Liver (tissue), 9 donors: ENCODE data around the gene WWC1. TPM values are rescaled to one million over a fixed set of nuclear protein-coding genes. Genes with fewer than 3 reads are reported as not detected.

Experiments used
- DNase-seq: peaks from one replicate; pipeline ENCODE4 v3.0.0-alpha.2; 2017; ENCODE audit warnings: low spot score
- H3K27ac ChIP-seq, 2 donors: one replicate each; pipeline ENCODE4 v1.7.0; 2013; ENCODE audit warnings: inconsistent platforms in 2 of 2, low read length in 2 of 2, control low read depth in 1 of 2, low read depth in 1 of 2, mild to moderate bottlenecking in 1 of 2
- H3K27me3 ChIP-seq, 4 donors: one replicate each; pipeline versions ENCODE4 v1.6.1 to v1.7.0; 2013; ENCODE audit warnings: low read length in 3 of 4, inconsistent platforms in 1 of 4, mild to moderate bottlenecking in 1 of 4, moderate library complexity in 1 of 4; ENCODE audit not compliant: control insufficient read depth in 4 of 4, insufficient read depth in 4 of 4
- H3K36me3 ChIP-seq, 4 donors: one replicate each; pipeline versions ENCODE4 v1.6.1 to v1.7.0; 2013; ENCODE audit warnings: low read length in 3 of 4, mild to moderate bottlenecking in 3 of 4, low read depth in 1 of 4, moderate library complexity in 1 of 4; ENCODE audit not compliant: control insufficient read depth in 4 of 4, insufficient read depth in 3 of 4
- H3K4me1 ChIP-seq, 4 donors: one replicate each; pipeline versions ENCODE4 v1.6.1 to v1.7.0; 2013; ENCODE audit warnings: low read length in 3 of 4, mild to moderate bottlenecking in 3 of 4, moderate library complexity in 1 of 4; ENCODE audit not compliant: control insufficient read depth in 4 of 4, insufficient read depth in 4 of 4
- H3K4me3 ChIP-seq, 3 donors: one replicate each; pipeline versions ENCODE4 v1.6.1 to v1.7.0; 2013; ENCODE audit warnings: low read length in 3 of 3, control low read depth in 1 of 3, low read depth in 1 of 3, mild to moderate bottlenecking in 1 of 3
- H3K9ac ChIP-seq, 2 donors: one replicate each; pipeline ENCODE4 v1.7.0; 2013; ENCODE audit warnings: low read length in 2 of 2, mild to moderate bottlenecking in 2 of 2, moderate library complexity in 2 of 2, control low read depth in 1 of 2, low read depth in 1 of 2
- H3K9me3 ChIP-seq, 4 donors: one replicate each; pipeline versions ENCODE4 v1.6.1 to v1.7.0; 2013; ENCODE audit warnings: low read length in 3 of 4; ENCODE audit not compliant: control insufficient read depth in 4 of 4
- CTCF ChIP-seq: fragments of 150-350 bp; IDR thresholded peaks from 2 replicates; pipeline ENCODE4 v1.5.1; 2017; ENCODE audit warnings: improper control_type of control experiment, low read depth, low read length; ENCODE audit not compliant: missing input control
- EGR1 ChIP-seq, 2 donors: IDR thresholded peaks; 2 replicates each; pipeline ENCODE4 v1.6.1; 2016 to 2018; ENCODE audit warnings: antibody characterized with exemption in 2 of 2, low read depth in 2 of 2
- FOXA1 ChIP-seq: IDR thresholded peaks from 2 replicates; pipeline ENCODE4 v1.6.1; 2016; ENCODE audit warnings: antibody characterized with exemption
- FOXA2 ChIP-seq: IDR thresholded peaks from 2 replicates; pipeline ENCODE4 v1.6.1; 2016; ENCODE audit warnings: antibody characterized with exemption
- GABPA ChIP-seq, 2 donors: IDR thresholded peaks in 1 of 2; conservative IDR thresholded peaks in 1 of 2; 2 replicates each; pipeline ENCODE4 v1.6.1; 2016; ENCODE audit warnings: antibody characterized with exemption in 2 of 2, mild to moderate bottlenecking in 1 of 2, moderate library complexity in 1 of 2
- HNF4G ChIP-seq: IDR thresholded peaks from 2 replicates; pipeline ENCODE4 v1.6.1; 2016; ENCODE audit warnings: antibody characterized with exemption
- JUND ChIP-seq, 2 donors: IDR thresholded peaks; 2 replicates each; pipeline ENCODE4 v1.6.1; 2016; ENCODE audit warnings: antibody characterized with exemption in 2 of 2
- NR2F2 ChIP-seq: IDR thresholded peaks from 2 replicates; pipeline ENCODE4 v1.6.1; 2016; ENCODE audit warnings: antibody characterized with exemption
- RAD21 ChIP-seq, 2 donors: IDR thresholded peaks; 2 replicates each; pipeline ENCODE4 v1.6.1; 2016; ENCODE audit warnings: antibody characterized with exemption in 2 of 2, mild to moderate bottlenecking in 2 of 2
- RXRA ChIP-seq, 2 donors: IDR thresholded peaks; 2 replicates each; pipeline ENCODE4 v1.6.1; 2017 to 2018; ENCODE audit warnings: antibody characterized with exemption in 2 of 2, mild to moderate bottlenecking in 1 of 2
- SP1 ChIP-seq: IDR thresholded peaks from 2 replicates; pipeline ENCODE4 v1.6.1; 2018; ENCODE audit warnings: antibody characterized with exemption, mild to moderate bottlenecking
- TAF1 ChIP-seq: conservative IDR thresholded peaks from 2 replicates; pipeline ENCODE4 v1.6.1; 2016; ENCODE audit warnings: antibody characterized with exemption, mild to moderate bottlenecking
- YY1 ChIP-seq: IDR thresholded peaks from 2 replicates; pipeline ENCODE4 v1.6.1; 2016; ENCODE audit warnings: antibody characterized with exemption, mild to moderate bottlenecking
- WGBS: extraction: QIAGEN DNeasy Blood & Tissue Kit; methylation state at CpG from one replicate; pipeline ENCODE4 v1.1.7; 2013; 5-methylcytosine and 5-hydroxymethylcytosine counted together
- polyA plus RNA-seq, 2 donors: library from polyadenylated mRNA; stranded (reverse) in 1 of 2; unstranded in 1 of 2; fragments of 200-250 nt in 1 of 2; fragments of >200 nt in 1 of 2; fragmentation: Nextera tagmentation in 1 of 2; extraction: Ambion mirVana in 1 of 2; gene quantifications; one replicate each; pipeline versions ENCODE4 v1.2.1 to v1.2.3, GENCODE V29; 2013 to 2015
- total RNA-seq, 2 donors: library from RNA; depleted of rRNA; stranded (reverse); fragments of >200 nt; gene quantifications; one replicate each; pipeline ENCODE4 v1.2.3, GENCODE V29; 2014
- TF ChIP-seq, protein P1 (sequence below): IDR thresholded peaks from 2 replicates; pipeline ENCODE4 v1.6.1; 2016; ENCODE audit warnings: antibody characterized with exemption, mild to moderate bottlenecking
- TF ChIP-seq, protein P2 (sequence below): IDR thresholded peaks from 2 replicates; pipeline ENCODE4 v1.6.1; 2016; ENCODE audit warnings: antibody characterized with exemption
- donor health status: healthy.
- donor health status: healthy.
- donor health status: healthy.
- donor health status: healthy.
- donor health status: healthy.

Gene WWC1
- total and polyA plus RNA-seq, 4 donors: 5.9 to 25.1 (median 14.8) TPM

- no peaks in the 10 kb centered on the region for H3K9me3 ChIP-seq
- H3K27me3 ChIP-seq: no peaks in the 10 kb centered on the region
- peaks cover 8 to 22% (median 17%) of the 10 kb centered on the region in 4 donors for H3K4me1 ChIP-seq
- TF ChIP-seq HNF4G (no peak), TAF1 (no peak), FOXA2 (no peak), NR2F2 (no peak), JUND (IDR thresholded peaks at IDR 0.05) (no peak), SP1 (no peak), CTCF (no peak), RXRA (IDR thresholded peaks at IDR 0.05) (no peak)
- TF ChIP-seq, protein P1, sequence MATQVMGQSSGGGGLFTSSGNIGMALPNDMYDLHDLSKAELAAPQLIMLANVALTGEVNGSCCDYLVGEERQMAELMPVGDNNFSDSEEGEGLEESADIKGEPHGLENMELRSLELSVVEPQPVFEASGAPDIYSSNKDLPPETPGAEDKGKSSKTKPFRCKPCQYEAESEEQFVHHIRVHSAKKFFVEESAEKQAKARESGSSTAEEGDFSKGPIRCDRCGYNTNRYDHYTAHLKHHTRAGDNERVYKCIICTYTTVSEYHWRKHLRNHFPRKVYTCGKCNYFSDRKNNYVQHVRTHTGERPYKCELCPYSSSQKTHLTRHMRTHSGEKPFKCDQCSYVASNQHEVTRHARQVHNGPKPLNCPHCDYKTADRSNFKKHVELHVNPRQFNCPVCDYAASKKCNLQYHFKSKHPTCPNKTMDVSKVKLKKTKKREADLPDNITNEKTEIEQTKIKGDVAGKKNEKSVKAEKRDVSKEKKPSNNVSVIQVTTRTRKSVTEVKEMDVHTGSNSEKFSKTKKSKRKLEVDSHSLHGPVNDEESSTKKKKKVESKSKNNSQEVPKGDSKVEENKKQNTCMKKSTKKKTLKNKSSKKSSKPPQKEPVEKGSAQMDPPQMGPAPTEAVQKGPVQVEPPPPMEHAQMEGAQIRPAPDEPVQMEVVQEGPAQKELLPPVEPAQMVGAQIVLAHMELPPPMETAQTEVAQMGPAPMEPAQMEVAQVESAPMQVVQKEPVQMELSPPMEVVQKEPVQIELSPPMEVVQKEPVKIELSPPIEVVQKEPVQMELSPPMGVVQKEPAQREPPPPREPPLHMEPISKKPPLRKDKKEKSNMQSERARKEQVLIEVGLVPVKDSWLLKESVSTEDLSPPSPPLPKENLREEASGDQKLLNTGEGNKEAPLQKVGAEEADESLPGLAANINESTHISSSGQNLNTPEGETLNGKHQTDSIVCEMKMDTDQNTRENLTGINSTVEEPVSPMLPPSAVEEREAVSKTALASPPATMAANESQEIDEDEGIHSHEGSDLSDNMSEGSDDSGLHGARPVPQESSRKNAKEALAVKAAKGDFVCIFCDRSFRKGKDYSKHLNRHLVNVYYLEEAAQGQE: no peak
- DNase-seq: no peak
- H3K27ac ChIP-seq: no peak overlapping the region
- H3K36me3 ChIP-seq: peaks cover 0 to 2% (median 0%) of the 10 kb centered on the region in 4 donors
- H3K9ac ChIP-seq: no peak overlapping the region
- H3K4me3 ChIP-seq: no peak overlapping the region
- 69% methylated on average over 3 of the region's 3 CpGs for WGBS
Measured at GRCh38 chr5:168366116-168366515, 74.7 kb downstream of the WWC1 start.

GRCh38 chr5:168368854-168369253 lies 77.4 kb downstream of the WWC1 start:
- Histone ChIP-seq H3K4me1 (peaks cover 2 to 13% (median 10%) of the 10 kb centered on the region in 4 donors), H3K9me3 (no peaks in the 10 kb centered on the region), H3K9ac (no peak overlapping the region), H3K4me3 (no peak overlapping the region), H3K27ac (no peak overlapping the region), H3K27me3 (no peaks in the 10 kb centered on the region), H3K36me3 (peaks cover 0 to 5% (median under 1%) of the 10 kb centered on the region in 4 donors)
- TF ChIP-seq HNF4G: no peak
- no peak for TF ChIP-seq FOXA1
- no peak for TF ChIP-seq GABPA (IDR thresholded peaks at IDR 0.05 in 1 of 2, conservative IDR thresholded peaks at IDR 0.05 in 1 of 2)
- TF ChIP-seq TAF1: no peak
- TF ChIP-seq CTCF: no peak
- TF ChIP-seq YY1: no peak
- no peak for TF ChIP-seq EGR1 (IDR thresholded peaks at IDR 0.05; ENCODE audit: low read depth in 2 of 2)
- TF ChIP-seq RXRA (IDR thresholded peaks at IDR 0.05): no peak
- TF ChIP-seq RAD21 (IDR thresholded peaks at IDR 0.05): no peak
- TF ChIP-seq, protein P2, sequence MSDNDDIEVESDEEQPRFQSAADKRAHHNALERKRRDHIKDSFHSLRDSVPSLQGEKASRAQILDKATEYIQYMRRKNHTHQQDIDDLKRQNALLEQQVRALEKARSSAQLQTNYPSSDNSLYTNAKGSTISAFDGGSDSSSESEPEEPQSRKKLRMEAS: no peak
- TF ChIP-seq, protein P1: no peak
- TF ChIP-seq JUND (IDR thresholded peaks at IDR 0.05): no peak
- no peak for DNase-seq
- 88% methylated on average over 3 of the region's 3 CpGs for WGBS
